Omental fat pad (tissue), 4 donors: ENCODE results near the gene C5orf58. TPM values are rescaled to one million over a fixed set of nuclear protein-coding genes. Genes with fewer than 3 reads are reported as not detected.

Experiments used
- ATAC-seq: fragments of 150-250 bp; one replicate; pipeline ENCODE4 v1.9.1; 2016; ENCODE audit warnings: mild to moderate bottlenecking, moderate library complexity; ENCODE audit not compliant: low FRiP score
- DNase-seq: peaks from one replicate; pipeline ENCODE4 v3.0.0-alpha.2; 2019; ENCODE audit warnings: low spot score
- CTCF ChIP-seq, 3 donors: fragments of 450-650 bp; IDR thresholded peaks; one replicate each; pipeline ENCODE4 v1.5.1; 2016 to 2017; ENCODE audit warnings: antibody characterized with exemption in 3 of 3, mild to moderate bottlenecking in 3 of 3, moderate library complexity in 2 of 3
- total RNA-seq, 4 donors: library from RNA; depleted of rRNA; stranded (reverse); fragments of >200 nt; gene quantifications; one replicate each; pipeline ENCODE4 v1.1.0, GENCODE V29; 2016

C5orf58 gene
- total RNA-seq, 4 donors from 2014 or later: not detected

GRCh38 chr5:170221327-170221741 lies 11.5 kb upstream of the C5orf58 start:
- ATAC-seq (no peak), DNase-seq (no peak)
- no peak for TF ChIP-seq CTCF (IDR thresholded peaks at IDR 0.05)

- ATAC-seq: no peak
- DNase-seq: no peak
- no peak for TF ChIP-seq CTCF (IDR thresholded peaks at IDR 0.05)
Observed at GRCh38 chr5:170223360-170223759, 9.4 kb upstream of the C5orf58 start.

- no peak for ATAC-seq
- DNase-seq: no peak
- TF ChIP-seq CTCF (IDR thresholded peaks at IDR 0.05): no peak
Observed at GRCh38 chr5:170223906-170224305, 8.9 kb upstream of the C5orf58 start.

GRCh38 chr5:170225326-170226128 lies 7.3 kb upstream of the C5orf58 start:
- TF ChIP-seq CTCF (IDR thresholded peaks at IDR 0.05): no peak
- DNase-seq (peak; percentile 91), ATAC-seq (peak; percentile 59)

GRCh38 chr5:170226129-170226615 lies 6.6 kb upstream of the C5orf58 start:
- DNase-seq (no peak), ATAC-seq (no peak)
- TF ChIP-seq CTCF (IDR thresholded peaks at IDR 0.05): no peak

- DNase-seq (no peak), ATAC-seq (no peak)
- TF ChIP-seq CTCF (IDR thresholded peaks at IDR 0.05): no peak
Observed at GRCh38 chr5:170226661-170227060, 6.1 kb upstream of the C5orf58 start.
